Astrocyte of the cerebellum (primary cell): ENCODE data around the gene STARD10.

Experiments used
- DNase-seq: peaks from one replicate; pipeline ENCODE4 v3.0.0-alpha.2; 2011; ENCODE audit warnings: low read depth
- H3K4me3 ChIP-seq: 2 replicates; pipeline ENCODE4 v1.5.1; 2011; ENCODE audit warnings: mild to moderate bottlenecking, low read depth, low read length, moderate library complexity
- in situ Hi-C: cut with HindIII; loops from 2 replicates; pipeline ENCODE4 v1.10.0; 2017; ENCODE audit warnings: low sequenced_read_pairs
- TF ChIP-seq, protein P1 (sequence below): IDR thresholded peaks from 2 replicates; pipeline ENCODE4 v1.5.1; 2012; ENCODE audit warnings: low read length, low read depth, moderate library complexity, mild to moderate bottlenecking; ENCODE audit errors: missing control alignments

Gene STARD10

DNA sequence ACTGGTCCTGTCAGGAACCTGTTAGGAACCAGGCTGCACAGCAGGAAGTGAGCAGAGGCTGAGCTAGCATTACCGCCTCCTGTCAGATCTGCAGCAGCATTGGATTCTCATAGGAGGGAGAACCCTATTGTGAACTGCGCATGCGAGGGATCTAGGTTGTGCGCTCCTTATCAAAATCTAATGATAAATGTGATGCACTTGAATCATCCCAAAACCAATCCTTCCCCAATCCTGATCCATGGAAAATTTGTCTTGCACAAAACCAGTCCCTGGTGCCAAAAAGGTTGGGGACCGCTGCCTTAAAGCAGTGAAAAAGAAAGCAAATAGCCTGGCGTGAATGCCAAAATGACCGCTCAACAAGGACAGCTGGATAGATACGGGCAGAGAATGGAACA lies 39.7 kb downstream of the STARD10 start:
- TF ChIP-seq, protein P1, sequence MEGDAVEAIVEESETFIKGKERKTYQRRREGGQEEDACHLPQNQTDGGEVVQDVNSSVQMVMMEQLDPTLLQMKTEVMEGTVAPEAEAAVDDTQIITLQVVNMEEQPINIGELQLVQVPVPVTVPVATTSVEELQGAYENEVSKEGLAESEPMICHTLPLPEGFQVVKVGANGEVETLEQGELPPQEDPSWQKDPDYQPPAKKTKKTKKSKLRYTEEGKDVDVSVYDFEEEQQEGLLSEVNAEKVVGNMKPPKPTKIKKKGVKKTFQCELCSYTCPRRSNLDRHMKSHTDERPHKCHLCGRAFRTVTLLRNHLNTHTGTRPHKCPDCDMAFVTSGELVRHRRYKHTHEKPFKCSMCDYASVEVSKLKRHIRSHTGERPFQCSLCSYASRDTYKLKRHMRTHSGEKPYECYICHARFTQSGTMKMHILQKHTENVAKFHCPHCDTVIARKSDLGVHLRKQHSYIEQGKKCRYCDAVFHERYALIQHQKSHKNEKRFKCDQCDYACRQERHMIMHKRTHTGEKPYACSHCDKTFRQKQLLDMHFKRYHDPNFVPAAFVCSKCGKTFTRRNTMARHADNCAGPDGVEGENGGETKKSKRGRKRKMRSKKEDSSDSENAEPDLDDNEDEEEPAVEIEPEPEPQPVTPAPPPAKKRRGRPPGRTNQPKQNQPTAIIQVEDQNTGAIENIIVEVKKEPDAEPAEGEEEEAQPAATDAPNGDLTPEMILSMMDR = no peak
- no peak for DNase-seq
- no peak overlapping the region for H3K4me3 ChIP-seq
- in situ Hi-C loops = loop anchor here (5.0 kb wide), 2 partner anchors 58 to 62 kb away; partner anchors contain the start of gene ATG16L2

DNA sequence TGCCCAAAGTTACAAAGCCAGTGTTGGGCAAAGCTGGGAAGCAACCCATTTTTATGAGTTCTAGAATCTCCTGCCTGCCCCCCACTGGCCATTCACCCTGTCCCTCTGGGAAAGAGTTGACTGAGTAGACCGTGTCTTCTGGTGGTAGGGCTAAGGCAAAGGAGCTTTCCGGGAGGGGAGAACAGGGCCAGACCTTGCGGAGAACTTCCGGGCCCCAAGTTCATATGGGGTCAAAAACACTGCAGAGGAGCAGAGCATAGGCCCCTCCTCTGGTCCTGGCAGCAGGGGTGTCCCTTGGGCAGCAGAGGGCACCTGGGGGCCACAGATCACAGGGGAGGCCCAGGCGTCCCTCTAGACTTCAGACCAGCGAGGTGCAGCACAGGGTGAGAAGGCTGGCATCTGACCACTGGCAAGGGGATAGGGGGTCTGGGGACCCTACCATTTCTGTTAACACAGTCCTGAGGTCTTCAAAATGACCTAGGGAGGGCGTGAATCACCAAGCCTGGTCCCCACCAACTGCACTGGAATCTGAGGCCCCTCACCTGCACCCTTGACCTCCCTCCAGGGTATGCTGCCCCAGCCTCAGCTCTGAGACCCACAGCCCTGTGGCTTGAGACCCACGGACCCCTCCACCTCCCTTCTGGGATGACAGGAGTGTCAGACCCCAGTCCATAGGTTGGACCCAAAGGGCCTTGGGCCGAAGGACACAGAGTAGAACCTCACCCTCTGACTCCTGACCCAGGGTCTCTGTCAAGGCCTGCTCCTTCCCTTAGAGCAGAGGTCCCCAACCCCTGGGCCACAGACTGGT lies 40.3 kb downstream of the STARD10 start:
- DNase-seq = no peak
- TF ChIP-seq, protein P1 = no peak
- in situ Hi-C loops = loop anchor here (5.0 kb wide), 2 partner anchors 59 to 61 kb away; partner anchors contain the start of gene ATG16L2
- no peak overlapping the region for H3K4me3 ChIP-seq

DNA sequence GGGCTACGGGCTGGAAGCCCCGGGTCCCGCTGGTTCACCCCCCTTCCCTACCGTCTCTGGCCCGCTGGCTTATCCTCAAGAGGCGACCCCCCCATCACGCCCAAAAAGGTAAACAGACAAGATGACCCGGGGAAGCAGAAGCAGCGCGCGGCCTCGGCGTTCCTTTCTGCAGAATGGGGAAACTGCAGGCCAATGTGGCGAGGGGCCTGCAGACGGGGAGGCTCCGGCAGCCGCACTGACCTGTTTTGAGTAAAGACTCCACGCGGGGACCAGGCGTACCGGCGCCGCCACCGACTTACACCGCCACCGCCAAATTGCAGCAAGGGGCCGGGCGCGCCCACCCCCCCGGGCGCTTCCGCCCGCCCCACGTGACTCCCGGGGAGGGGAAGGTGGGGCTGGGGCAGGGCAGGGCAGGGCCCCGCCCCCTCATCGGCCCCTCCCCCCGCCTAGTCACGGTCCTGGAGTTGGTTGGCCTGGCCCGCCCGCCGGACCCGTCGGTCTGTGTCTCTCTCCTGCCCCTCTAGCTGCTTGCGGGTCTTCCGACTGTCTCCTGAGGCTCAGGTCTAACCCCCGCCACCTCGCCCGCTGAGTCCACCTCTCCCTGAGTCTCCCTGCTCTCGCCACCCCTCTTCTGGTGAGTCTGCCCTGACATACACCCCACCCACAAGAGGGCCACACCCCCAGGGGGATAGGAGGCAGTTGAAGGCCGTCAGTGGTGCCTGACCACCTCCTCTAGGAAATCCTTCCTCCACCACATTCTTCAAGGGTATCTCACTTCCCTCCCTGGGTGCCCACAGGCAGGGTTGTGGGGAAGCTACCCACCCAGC lies 41.5 kb downstream of the STARD10 start, which contains the start of gene ARAP1:
Gene ARAP1, minus strand, starts transcription at position 321 of the 827 bp plus-strand sequence. CDS start 25,280 bp downstream, outside the sequence.
- TF ChIP-seq, protein P1 = no peak
- in situ Hi-C loops = loop anchor here (5.0 kb wide), 2 partner anchors 60 kb away; partner anchors contain the start of gene ATG16L2
- H3K4me3 ChIP-seq = peak within 1 kb of the TSS; percentile 61
- DNase-seq = no peak

DNA sequence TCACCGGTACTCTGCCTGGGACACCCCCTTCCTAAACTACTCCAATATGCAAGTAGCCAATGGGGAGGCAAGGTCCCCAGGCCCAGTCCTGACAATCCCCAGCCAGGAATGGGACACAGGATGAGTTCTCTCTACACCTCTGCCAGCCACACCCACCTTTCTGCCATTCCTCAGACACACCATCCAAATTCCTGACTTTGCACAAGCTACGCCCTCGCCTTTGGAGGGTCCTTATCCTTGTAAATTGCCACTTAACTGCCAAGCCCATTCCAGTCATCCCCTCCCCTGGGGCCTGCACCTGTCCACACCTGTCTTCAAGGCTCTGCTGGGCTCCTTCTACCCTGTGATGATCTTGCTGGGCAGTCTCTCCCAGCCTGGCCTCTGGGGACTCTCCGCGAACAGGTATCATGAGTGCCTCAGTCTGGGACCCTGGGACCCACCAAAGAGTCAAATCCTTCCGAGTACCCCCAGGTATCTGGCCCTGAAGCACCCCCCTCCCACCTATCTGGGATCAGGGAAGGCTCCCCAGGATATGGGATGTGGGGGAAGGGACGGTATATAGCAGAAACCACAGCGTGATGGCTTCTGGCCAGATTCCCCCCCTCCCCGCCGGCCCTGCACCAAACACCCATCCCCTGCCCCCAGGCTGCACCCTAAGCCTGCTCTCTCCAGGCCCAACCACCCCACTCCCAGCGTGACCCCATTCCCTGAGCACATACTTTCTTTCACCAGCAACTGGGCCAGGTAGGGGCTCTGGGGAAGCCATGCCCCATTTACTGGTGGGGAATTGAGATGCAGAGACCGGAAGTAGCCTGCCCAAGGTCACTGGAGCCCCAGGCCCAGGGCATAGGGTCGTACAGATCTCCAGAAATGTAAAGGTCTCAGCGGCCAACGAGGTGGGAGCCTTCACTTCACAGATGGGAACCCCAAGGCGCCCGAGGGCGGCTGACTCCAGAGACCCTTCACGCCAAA lies 42.4 kb downstream of the STARD10 start:
- in situ Hi-C loops = loop anchor here (5.0 kb wide), 2 partner anchors 59 to 61 kb away; partner anchors contain the start of gene ATG16L2
- TF ChIP-seq, protein P1 = no peak
- H3K4me3 ChIP-seq = peak overlapping the region; percentile 61
- no peak for DNase-seq

DNA sequence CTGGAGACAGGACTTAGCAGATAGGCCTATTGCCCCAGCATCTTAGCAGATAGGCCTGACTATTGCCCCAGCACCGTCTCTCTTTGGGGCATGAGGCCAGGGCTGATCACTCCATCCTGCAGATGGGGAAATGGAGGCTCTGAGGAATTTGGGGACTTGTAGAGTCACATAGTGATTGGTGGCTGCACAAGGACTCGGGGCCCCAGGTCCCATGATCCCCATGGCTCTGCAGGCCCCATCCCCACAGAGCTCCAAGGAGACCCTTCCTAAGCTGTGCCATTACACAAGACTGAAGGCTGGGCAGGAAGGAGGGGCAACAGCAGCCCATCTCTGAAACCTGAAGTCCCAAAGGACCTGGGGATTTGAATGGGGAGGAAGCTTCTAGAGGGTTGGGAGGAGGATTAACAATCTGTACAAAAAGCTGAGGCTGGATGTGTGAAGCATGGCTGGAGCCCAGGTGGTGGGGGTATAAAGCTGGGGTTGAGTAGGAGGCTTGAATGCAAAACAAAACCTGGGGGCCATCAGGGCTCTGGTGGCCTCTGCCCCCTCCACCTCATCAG lies 43.2 kb downstream of the STARD10 start:
- DNase-seq = no peak
- in situ Hi-C loops = loop anchor here (5.0 kb wide), 2 partner anchors 58 to 62 kb away; partner anchors contain the start of gene ATG16L2
- no peak overlapping the region for H3K4me3 ChIP-seq
- TF ChIP-seq, protein P1 = no peak
